ENCODE results near the gene LPCAT2. TPM values are rescaled to one million over a fixed set of nuclear protein-coding genes. Genes with fewer than 3 reads are reported as not detected.

Gene LPCAT2
- total and polyA plus RNA-seq, 2 experiments from 2014 or later: 6.4 to 9.5 TPM

DNA sequence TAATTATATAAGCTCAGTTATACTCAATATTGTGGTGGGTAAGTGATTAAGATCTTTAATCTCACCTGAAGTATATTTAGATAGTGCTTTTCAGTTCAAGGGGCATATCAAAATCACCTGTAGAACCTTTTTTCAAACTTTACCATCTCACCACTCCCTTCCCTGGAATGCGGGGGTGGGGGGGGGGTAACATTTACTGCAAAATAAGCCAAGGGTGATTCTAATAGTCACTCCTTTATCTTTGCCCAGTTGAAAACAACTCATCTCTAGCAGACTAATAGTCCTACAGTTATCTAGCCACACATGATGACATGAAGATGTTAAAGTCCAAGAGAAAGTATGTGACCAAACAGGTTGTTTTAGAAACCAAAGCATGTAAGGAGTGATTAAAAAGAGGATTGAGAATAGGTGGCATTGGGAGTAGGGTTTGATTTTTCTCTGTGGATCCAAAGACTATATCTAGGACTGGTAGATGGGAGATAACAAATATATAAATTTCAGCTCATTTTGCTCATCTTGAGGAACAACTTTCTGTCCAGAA is 21.5 kb downstream of the LPCAT2 start:
- Histone ChIP-seq H3K36me3 (replicated peaks; ENCODE audit: insufficient read depth, low read depth) (no peaks in the 10 kb centered on the region), H3K27ac (peak overlapping the region; percentile 21), H3K9me3 (ENCODE audit: low read depth) (no peaks in the 10 kb centered on the region), H4K20me1 (ENCODE audit: insufficient read depth, poor library complexity, severe bottlenecking) (no peaks in the 10 kb centered on the region), H3K9me2 (replicated peaks; ENCODE audit: insufficient read depth) (no peaks in the 10 kb centered on the region), H3K79me2 (no peaks in the 10 kb centered on the region), H3K27me3 (no peaks in the 10 kb centered on the region), H3K4me2 (no peak overlapping the region), H3K4me3 (no peak overlapping the region), H2AFZ (no peak overlapping the region), H3K4me1 (ENCODE audit: insufficient read depth) (peaks cover 3% of the 10 kb centered on the region)
- WGBS (ENCODE audit: low lambda C conversion rate, missing lambda C conversion rate): 80% methylated on average over 1 of the region's 1 CpG
- TF ChIP-seq EZH2 (IDR thresholded peaks at IDR 0.05; ENCODE audit: borderline replicate concordance) (no peak), EZH2phosphoT487 (IDR thresholded peaks at IDR 0.05; ENCODE audit: low read depth, severe bottlenecking, unreplicated experiment) (no peak)
- TF ChIP-seq, protein P1, sequence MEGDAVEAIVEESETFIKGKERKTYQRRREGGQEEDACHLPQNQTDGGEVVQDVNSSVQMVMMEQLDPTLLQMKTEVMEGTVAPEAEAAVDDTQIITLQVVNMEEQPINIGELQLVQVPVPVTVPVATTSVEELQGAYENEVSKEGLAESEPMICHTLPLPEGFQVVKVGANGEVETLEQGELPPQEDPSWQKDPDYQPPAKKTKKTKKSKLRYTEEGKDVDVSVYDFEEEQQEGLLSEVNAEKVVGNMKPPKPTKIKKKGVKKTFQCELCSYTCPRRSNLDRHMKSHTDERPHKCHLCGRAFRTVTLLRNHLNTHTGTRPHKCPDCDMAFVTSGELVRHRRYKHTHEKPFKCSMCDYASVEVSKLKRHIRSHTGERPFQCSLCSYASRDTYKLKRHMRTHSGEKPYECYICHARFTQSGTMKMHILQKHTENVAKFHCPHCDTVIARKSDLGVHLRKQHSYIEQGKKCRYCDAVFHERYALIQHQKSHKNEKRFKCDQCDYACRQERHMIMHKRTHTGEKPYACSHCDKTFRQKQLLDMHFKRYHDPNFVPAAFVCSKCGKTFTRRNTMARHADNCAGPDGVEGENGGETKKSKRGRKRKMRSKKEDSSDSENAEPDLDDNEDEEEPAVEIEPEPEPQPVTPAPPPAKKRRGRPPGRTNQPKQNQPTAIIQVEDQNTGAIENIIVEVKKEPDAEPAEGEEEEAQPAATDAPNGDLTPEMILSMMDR (IDR thresholded peaks at IDR 0.05; ENCODE audit: poor library complexity): no peak
- DNase-seq (ENCODE audit: low spot score): peak; percentile 7

DNA sequence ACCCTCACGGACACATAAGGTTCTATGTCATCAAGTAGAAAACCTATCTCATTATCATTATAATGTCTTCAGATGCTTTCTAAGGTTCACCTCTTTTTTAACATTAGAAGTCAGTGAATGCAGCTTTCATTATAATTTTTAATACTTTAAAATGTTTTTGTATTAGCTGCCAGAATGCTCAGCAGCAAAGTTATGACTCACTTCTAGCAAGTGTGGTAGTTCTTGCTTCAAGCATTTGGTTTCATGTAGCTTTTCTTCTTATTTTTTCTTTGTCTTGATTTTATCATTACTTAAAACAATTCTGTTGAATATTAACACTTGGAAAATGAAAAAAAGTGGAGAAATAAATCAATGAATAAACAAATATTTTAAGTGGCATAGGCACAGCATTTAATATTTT is 23.4 kb downstream of the LPCAT2 start:
- DNase-seq (ENCODE audit: low spot score): no peak
- Histone ChIP-seq H2AFZ (no peak overlapping the region), H3K9me3 (ENCODE audit: low read depth) (no peaks in the 10 kb centered on the region), H3K4me1 (ENCODE audit: insufficient read depth) (peaks cover 3% of the 10 kb centered on the region), H3K27me3 (no peaks in the 10 kb centered on the region), H3K9me2 (replicated peaks; ENCODE audit: insufficient read depth) (no peaks in the 10 kb centered on the region), H3K4me3 (no peak overlapping the region), H4K20me1 (ENCODE audit: insufficient read depth, poor library complexity, severe bottlenecking) (no peaks in the 10 kb centered on the region), H3K79me2 (no peaks in the 10 kb centered on the region), H3K4me2 (no peak overlapping the region), H3K36me3 (replicated peaks; ENCODE audit: insufficient read depth, low read depth) (no peaks in the 10 kb centered on the region), H3K27ac (no peak overlapping the region)
- 97% methylated on average over 1 of the region's 1 CpG for WGBS (ENCODE audit: low lambda C conversion rate, missing lambda C conversion rate)
- TF ChIP-seq EZH2 (IDR thresholded peaks at IDR 0.05; ENCODE audit: borderline replicate concordance) (no peak), EZH2phosphoT487 (IDR thresholded peaks at IDR 0.05; ENCODE audit: low read depth, severe bottlenecking, unreplicated experiment) (no peak)
- TF ChIP-seq, protein P1 (IDR thresholded peaks at IDR 0.05; ENCODE audit: poor library complexity): no peak

DNA sequence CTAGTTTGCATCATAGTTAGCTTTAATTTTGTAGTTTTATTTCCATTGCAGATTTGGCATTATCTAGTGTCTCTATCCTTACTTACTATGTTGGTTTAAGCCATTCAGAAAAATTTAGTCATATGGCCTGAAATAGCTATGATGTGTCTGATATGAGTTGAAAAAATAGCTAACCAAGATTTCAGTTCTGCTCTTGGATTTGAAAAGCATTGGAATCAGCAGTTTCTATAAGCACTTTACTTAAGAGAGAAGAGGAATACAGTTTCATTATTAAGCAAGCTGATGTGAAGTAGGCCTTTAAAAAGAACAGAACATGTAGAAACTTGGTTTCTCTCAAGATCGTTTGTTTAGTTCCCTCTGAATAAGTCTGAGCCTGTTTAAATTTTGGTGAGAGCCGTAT is 25.9 kb downstream of the LPCAT2 start:
- H2AFZ ChIP-seq: no peak overlapping the region
- no peaks in the 10 kb centered on the region for H3K79me2 ChIP-seq
- no peaks in the 10 kb centered on the region for H3K36me3 ChIP-seq (replicated peaks; ENCODE audit: insufficient read depth, low read depth)
- WGBS (ENCODE audit: low lambda C conversion rate, missing lambda C conversion rate): 86% methylated on average over 2 of the region's 2 CpGs
- TF ChIP-seq EZH2phosphoT487 (IDR thresholded peaks at IDR 0.05; ENCODE audit: low read depth, severe bottlenecking, unreplicated experiment) (no peak), EZH2 (IDR thresholded peaks at IDR 0.05; ENCODE audit: borderline replicate concordance) (no peak)
- TF ChIP-seq, protein P1 (IDR thresholded peaks at IDR 0.05; ENCODE audit: poor library complexity): no peak
- no peak for DNase-seq (ENCODE audit: low spot score)
- H3K4me1 ChIP-seq (ENCODE audit: insufficient read depth): peaks cover 3% of the 10 kb centered on the region
- no peak overlapping the region for H3K4me2 ChIP-seq
- no peaks in the 10 kb centered on the region for H3K27me3 ChIP-seq
- no peaks in the 10 kb centered on the region for H4K20me1 ChIP-seq (ENCODE audit: insufficient read depth, poor library complexity, severe bottlenecking)
- no peak overlapping the region for H3K4me3 ChIP-seq
- no peaks in the 10 kb centered on the region for H3K9me3 ChIP-seq (ENCODE audit: low read depth)
- no peak overlapping the region for H3K27ac ChIP-seq
- no peaks in the 10 kb centered on the region for H3K9me2 ChIP-seq (replicated peaks; ENCODE audit: insufficient read depth)
